ENCODE measurements around the gene WWOX.

WWOX gene

DNA sequence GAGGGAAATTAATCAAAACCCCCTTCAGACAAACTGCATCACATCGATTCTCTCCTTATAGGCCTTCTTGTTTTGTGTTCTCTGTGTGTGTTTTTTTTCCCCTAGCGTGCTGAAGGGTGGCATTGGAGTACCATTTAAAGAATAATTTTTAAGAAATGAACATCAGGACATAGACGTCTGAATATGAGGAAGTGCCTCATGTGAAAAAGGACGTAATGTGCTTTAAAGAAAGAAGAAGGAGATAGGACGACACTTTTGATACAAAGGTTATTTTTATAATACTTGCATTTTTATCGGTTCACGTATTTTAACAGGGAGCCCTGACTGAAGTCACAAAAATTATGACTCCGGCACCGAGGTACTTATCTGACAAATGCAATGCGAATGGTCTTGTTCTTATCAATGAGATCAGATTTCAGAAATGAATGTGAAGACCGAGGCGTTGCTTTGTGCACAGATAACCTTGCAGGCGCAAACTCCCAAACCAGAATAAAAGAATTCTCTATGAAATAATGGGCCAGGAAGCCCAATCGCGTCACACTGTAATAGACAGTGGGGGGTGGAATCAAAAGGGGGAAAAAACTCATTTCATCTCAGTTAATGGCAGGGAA lies 894.8 kb downstream of the WWOX start:
- no peak for DNase-seq (ENCODE audit: low spot score)

DNA sequence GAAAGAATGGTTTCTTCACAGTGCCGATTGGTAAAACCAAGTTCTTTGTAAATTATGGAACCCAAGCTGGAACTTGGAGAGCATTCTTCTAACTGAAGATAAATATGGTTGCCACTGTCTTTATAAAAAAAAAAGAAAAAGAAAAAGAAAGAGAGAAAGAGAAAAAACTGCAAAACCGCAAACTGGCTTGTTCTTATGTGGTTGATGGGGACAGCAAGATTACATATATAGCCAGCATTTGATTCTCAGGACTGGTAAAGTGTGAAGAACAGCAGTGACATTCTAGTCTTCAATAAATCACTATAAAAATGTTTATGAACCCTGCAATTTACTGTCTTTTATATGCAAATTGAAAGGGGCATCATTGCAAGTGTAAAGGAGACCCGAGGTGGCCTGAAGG lies 896.0 kb downstream of the WWOX start:
- DNase-seq (ENCODE audit: low spot score), result no peak

DNA sequence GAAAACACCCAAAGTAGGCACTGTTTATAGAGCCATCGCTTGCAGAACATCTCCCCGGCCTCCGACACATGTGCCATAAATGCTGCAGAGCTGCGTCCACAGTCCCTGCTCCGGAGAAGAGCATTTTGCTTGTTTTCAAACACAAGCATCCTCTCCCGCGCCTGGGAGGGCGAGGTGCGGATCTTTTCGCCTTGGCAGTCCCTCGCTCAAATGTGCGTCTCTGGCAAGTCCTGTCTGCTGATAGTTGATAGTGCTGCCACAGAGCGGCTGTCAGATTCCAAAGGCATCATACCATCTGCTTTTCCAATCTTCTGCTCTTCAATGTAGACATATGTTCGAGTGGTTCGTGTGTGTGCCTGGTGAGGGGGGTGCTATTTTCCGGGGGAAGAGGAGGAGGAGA lies 897.3 kb downstream of the WWOX start:
- no peak for DNase-seq (ENCODE audit: low spot score)

DNA sequence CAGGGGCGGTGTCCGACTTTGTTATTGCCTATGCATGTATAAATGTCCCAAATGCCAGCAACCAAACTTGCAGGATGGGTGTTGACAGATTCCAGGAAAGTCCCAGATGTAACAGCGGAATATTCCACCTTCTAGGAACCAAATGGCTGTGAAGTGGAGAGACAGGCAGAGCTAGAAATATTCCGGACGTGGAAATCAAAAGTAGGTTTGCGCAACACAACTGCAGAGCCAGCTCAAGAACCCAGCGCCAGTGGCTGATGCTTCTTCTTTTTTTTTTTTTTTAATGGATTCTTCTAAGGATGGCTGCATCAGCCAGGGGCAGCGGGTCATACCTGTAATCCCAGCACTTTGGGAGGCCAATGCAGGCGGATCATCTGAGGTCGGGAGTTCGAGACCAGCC lies 899.4 kb downstream of the WWOX start:
- no peak for DNase-seq (ENCODE audit: low spot score)

DNA sequence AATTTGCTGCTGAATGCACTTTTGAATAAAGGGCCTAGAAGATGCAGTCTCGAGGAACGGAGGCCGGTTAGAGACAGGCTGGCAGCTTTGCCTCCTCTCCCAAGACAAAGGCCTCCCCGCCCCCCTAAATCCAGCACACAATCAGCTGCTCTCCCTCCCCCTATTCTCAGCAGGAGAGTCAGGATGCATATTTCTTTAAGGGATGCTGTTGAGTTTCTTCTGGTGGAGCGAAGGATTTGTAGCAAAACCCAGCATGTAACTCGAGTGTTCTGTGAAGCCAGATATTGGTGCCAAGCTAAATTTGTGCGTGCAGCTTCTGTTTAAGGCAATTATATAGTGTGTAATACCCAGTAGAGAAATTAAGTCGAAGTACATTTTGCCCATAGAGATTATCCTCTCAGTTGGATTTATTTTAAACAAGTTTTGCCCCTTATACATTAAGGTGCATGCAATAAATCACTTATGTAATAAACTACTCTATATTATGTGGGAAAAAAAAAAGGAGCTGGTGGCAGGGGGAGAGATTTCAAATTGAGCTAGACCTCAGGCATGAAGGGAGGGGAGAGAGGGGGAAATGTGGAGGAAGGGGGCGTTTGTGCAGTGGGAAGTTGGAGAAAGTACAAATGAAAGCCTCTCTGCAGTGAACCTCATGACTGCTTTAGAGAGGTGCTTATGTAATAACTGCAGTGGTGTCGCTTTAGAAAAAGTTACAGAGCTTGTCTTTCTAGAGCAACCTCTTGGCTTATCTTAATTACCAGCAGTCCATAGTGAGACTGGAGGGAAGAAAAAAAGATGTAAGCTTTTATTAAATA lies 901.9 kb downstream of the WWOX start:
- no peak for DNase-seq (ENCODE audit: low spot score)

DNA sequence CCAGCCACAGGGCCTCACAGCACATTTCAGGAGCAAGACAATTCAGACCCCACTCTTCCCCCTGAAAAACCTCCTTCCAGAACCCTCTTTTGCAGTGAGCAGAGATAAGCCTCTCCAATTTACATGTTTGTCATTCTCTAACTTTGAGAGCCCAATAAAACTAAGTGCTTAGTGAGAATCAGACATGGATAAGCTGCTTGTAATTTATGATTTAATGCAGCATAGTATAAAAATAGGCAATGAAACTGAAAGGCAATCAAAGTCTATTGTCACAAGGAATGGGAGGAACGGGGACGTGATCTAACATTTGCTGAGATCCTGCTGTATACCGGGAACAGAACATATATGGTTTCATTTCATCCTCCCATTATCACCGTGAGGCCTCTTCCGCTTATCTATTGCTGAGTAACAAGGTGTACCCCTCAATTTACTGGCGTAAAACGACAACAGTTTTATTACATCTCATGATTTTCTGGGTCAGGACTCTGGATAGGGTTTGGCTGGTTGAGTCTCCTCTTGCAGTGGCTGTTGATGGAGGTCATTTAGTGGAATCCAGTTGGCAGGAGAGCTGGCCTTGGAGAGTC lies 903.7 kb downstream of the WWOX start:
- DNase-seq (ENCODE audit: low spot score), result no peak

DNA sequence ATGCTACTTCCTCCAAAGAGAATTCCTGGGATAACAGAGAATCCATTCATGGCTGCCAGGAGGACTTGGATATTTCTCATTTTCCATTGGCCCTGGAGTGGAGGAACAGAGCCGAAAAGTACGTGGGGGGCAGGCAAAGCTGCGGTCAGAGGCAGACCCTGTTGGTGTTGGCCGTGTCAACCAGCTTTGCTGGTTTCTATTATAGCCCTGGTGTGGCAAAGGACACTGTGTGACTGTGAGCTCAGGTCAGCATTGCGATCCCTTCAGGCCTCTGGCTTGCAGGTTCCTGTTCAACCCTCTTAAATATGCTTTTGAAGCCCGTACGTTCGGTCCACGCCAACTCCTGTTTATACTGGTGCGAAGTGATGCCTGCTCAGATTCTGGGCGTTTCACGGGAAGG lies 904.9 kb downstream of the WWOX start:
- no peak for DNase-seq (ENCODE audit: low spot score)

DNA sequence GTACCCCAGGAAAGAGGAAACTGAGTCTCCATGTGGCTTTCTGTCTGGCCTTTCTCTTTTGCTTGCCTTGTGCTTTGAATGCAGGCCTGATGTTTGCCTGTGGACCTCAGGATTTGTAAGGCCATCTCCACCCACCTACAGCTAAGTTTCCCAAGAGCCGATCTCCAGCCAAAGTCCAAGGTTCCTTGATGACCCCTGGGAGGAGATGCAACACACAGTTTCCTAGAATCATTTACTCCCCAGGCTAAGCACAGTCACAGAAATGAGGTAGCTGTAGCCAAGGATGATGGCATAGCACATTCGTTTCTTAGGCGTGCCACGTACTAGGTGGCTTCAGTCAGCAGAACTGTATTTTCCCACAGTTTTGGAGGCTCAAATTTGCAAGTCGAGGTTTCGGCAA lies 905.6 kb downstream of the WWOX start:
- DNase-seq (ENCODE audit: low spot score), result no peak

DNA sequence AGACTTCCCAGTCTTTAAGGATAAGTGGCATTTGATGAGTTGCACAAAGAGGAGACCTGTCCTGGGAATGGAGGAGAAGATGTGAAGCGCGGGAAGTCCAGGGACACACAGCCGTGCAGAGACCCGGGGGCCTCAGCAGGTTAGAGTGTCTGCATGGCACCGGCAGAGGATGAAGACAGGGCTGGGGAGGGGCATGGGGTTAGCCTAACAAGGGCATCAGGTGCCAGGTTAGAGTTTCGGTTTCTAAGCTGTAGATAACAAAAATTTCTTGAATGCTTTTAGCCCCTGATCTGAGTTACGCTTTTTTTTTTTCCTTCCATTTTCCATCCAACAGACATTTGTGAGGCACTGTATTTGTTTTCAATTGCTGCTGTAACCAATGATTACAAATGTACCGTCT lies 906.8 kb downstream of the WWOX start:
- no peak for DNase-seq (ENCODE audit: low spot score)

DNA sequence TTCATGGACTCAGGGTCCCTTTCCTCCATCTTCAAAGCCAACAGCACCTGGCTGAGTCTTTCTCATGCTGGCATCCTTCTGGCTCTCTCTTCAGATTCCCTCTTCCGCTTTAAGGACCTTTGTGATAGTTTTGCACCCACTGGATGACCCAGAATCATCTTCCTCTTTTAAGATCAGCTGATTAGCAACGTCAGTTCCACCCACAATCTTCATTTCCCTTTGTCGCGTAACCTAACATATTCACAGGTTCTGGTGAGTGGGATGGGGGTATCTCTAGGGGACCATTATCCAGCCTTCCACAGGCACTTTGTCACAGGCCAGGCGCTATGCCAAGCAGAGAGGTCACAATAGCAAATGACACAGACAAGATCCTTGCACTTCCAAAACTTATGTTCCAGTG lies 907.3 kb downstream of the WWOX start:
- no peak for DNase-seq (ENCODE audit: low spot score)

DNA sequence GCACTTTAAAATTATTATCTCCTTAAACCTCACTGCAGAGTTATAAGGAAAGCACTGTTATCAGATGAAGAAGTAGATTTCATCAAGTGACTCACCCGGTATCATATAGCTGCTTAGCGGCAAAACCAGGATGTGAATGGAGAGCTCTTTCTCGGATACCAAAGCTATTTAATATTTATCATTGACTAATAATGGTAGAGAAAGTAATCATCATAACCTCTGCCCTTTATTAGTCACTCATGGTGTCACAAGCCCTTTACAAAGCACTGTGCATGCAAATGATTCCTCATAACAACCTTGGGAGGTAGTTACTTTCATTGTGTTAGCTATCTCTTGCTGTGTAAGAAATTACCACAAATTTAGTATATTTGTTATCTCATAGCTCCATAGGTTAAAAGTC lies 908.2 kb downstream of the WWOX start:
- DNase-seq (ENCODE audit: low spot score), result no peak

DNA sequence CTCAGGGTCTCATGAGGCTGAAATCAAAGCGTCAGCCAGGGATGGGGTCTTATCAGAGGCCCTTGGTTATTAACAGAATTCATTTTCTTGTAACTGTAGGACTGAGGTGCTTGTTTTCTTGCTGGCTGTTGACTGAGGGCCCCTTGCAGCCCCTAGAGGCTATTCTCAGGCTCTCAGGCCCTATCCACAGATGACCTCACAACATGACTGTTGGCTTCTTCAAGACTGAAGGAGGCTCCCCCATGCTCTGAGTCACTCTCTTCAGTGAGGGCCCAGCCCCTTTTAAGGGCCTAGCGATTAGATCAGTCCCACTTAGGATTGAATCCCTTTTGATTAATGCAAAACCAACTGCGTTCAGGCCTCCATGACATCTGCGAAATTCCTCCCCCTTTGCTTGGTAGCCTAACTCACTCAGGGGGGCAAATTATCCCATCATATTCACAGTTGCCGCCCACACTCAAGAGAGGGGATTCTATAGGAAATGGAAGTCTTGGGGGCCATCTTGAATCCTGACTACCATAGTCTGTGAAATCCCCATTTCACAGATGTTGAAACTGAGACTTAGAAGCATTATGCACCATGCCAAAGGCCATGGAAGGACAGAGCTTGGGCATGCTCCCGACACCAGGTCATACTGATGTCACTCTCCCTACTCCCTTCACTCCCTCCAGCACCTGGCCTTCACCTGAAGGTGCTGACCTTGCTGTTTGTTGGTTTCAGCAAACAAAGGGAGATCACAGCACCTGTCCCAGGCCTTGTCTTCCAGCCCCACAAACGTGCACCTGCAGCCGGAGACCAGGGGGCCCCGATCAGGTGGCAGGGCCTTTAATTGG lies 908.8 kb downstream of the WWOX start:
- DNase-seq (ENCODE audit: low spot score), result no peak

DNA sequence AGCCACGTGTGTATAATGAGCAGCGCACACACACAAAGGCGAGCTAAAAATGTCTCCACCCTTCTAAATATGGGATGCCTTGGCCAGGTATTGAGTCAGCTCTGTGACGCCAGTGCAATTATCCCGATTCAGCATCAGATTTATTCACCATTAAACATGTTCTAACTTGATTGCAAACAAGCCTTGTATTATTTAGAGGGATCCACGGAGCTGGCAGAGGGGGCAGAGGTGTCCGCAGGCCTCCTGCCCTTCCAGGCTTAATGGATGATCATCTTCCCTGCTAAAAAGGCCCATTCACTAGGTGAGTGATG lies 909.4 kb downstream of the WWOX start:
- no peak for DNase-seq (ENCODE audit: low spot score)

DNA sequence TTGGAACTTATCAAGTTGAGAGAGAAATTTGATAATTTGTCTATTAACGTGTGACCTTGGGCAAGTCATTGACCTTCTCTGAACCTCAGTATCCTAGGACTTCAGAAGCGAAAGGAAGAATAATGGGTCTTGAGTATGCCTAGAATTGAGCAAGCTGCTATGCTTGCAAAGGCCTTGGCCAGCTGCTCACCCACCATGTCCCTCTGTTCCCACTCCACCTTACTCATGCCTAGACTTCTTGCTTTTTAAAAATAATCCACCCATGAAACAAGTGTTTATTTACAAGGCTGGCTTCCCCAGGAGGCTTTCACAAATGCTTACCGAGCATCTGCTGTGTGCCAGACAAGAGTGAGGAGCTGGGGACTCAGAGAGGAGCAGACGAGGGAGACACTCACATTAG lies 910.4 kb downstream of the WWOX start:
- DNase-seq (ENCODE audit: low spot score), result no peak

DNA sequence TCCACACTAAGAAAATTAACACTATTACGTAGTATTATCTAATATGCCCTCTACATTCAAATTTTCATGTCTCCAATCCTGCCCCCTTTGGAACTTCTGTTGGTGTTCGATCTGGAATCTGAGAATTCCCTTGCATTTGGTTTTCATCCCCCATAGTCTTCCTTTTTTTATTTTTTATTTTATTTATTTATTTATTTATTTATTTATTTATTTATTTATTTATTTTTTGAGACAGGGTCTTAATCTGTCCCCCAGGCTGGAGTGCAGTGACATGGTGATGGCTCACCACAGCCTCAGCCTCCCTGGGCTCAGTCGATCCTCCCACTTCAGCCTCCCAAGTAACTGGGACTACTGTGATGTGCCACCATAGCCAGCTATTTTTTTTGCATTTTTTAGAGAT lies 911.8 kb downstream of the WWOX start:
- DNase-seq (ENCODE audit: low spot score), result no peak

DNA sequence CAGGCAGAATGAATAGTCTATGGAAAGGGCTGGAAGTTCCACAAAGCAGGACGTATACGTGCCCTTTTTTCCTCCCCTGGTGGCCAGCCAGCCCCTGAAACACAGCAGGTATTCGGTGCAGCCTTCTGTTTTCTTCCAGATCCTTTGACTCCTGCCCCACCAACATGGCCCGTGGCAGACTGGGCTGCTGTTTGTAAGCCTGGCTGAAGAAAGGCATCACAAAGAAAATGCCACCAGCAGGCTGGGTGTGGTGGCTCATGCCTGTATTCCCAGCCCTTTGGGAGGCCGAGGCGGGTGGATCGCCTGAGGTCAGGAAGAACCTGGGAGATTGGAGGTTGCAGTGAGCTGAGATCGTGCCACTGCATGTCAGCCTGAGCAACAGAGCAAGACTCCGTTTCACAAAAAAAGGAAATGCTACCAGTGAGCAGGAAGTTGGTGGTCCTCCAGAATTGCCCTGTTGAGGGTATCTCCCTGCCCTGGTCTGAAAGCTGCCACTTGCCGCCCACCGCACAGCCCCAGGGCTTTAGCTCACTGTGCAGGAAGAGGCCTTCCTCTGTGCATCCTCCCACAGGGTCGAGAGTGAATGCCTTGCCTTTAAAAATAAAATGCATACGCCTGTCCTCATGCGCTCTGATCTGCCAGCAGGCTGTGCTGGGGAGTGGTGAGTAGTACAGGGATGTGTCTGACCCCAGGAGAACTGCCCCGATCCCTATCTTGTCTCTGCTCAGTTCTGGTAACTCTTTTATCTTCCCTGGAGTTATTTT lies 913.4 kb downstream of the WWOX start:
- DNase-seq (ENCODE audit: low spot score), result no peak

DNA sequence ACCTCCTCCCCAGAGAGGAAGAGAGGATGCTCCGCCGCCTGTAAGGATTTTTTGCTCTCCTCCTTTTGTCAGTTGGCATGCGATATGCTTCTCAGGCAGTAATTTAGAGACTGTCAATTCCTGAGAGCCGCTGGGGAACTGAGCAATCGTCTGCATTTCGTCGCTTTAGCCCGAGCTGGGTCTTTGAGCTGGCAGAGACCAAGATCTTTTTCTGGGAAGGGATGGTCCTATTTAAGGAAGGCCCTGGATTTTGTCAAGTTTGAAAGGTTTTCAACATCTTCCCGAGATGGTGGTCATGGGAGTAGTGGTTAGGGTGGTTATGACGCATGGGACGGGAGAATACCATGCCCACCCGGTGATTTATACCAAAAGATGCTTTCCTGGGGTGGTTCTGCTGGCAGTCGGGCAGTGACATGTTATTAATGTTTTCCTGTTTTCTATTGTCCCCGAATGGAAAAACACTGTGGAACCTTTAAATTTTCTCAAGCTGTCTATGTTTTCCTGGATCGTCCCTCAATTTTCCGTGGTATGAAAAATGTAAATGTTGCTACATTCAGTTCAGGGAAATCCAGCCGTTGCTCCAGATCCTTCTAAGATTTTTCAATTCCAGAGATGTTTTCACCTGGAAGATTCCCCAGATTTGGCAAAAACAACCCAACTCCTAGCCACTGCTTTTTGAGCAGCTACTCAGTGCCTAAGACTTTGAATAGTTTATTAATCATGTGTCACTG lies 914.6 kb downstream of the WWOX start:
- no peak for DNase-seq (ENCODE audit: low spot score)

DNA sequence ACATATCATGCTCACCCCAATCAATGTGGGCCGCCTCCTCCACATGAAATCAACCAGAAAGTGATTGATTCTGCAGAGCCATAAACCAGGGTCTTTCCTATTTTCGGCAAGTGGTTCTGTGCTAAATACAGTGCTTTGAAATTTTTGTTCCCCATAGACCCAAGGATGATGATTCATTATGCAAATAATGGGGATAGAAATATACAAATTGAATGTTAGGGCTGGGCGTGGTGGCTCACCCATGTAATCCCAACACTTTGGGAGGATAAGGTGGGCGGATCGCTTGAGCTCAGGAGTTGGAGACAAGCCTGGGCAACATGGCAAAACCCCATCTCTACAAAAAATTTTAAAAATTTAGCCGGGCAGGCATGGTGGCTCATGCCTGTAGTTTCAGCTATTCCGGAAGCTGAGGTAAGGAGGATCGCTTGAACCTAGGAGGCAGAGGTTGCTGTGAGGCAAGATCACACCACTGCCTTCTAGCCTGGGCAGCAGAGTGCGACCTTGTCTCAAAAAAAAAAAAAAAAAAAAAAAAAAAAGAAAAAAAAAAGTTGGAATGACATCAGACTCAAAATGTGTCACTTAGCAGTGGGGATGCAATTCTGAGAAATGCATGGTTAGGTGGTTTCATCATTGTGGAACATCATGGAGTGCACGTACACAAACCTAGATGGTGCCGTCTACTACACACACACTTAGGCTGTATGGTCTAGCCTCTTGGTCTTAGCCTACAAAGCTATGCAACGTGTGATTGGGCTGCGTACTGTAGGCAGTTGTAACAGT lies 919.4 kb downstream of the WWOX start:
- no peak for DNase-seq (ENCODE audit: low spot score)

DNA sequence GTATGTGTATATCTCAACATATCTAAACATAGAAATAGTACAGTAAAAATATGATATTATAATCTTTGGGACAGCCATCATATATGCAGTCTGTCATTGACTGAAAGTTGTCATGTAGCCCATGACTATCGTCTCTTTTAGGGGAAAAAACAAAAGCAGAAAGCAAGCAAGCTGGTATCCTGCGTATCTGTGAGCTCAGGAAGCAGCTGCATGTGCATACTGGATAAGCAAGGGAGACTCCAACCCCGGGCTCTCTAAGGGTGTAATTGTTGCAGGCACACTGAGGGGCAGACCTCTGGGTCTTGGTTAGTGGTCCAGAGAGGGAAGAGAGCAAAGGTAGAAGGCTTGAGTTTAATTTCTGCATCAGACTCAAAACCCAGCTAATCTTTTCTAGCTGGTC lies 920.0 kb downstream of the WWOX start:
- no peak for DNase-seq (ENCODE audit: low spot score)

DNA sequence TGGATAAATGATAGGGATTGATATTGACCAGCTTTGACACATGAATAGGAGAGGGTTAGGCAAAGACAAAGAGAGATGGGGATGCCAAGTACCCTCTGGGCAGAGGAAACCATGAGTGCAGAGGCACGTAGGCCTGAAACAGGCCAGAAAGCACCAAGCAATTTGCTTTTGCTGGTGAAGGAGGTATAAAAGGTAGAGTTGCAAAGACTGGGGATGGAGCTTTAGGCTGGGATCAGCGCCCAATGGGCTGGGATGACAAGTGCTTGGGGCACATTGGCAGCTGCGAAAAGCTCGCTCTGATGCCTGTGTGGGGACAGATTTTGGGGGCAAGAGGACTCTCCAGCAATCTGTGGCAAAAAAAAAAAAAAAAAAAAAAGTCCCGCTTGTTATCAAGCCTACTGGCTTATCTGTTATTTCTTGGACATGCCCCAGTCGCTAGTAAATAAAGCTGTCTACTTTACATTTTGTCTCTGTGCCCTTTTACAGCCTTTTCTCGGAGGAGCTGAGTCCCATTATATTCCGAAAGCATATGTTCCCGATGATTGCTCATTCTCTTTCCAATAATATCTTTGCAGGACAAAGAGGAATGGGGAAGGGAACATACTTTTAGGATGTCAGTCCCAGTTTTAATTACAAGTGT lies 922.7 kb downstream of the WWOX start:
- no peak for DNase-seq (ENCODE audit: low spot score)

Measured in RKO (cell line).